Liver (tissue), 9 donors: ENCODE measurements around the gene EFHD1. TPM values are rescaled to one million over a fixed set of nuclear protein-coding genes. Genes with fewer than 3 reads are reported as not detected.
A peak's percentile ranks its signal among the peaks of the same experiment; 100 is the strongest.

Source experiments
- DNase-seq: peaks from one replicate; pipeline ENCODE4 v3.0.0-alpha.2; 2017; ENCODE audit warnings: low spot score
- H3K27ac ChIP-seq, 2 donors: one replicate each; pipeline ENCODE4 v1.7.0; 2013; ENCODE audit warnings: inconsistent platforms in 2 of 2, low read length in 2 of 2, control low read depth in 1 of 2, low read depth in 1 of 2, mild to moderate bottlenecking in 1 of 2
- H3K27me3 ChIP-seq, 4 donors: one replicate each; pipeline versions ENCODE4 v1.6.1 to v1.7.0; 2013; ENCODE audit warnings: low read length in 3 of 4, inconsistent platforms in 1 of 4, mild to moderate bottlenecking in 1 of 4, moderate library complexity in 1 of 4; ENCODE audit not compliant: control insufficient read depth in 4 of 4, insufficient read depth in 4 of 4
- H3K36me3 ChIP-seq, 4 donors: one replicate each; pipeline versions ENCODE4 v1.6.1 to v1.7.0; 2013; ENCODE audit warnings: low read length in 3 of 4, mild to moderate bottlenecking in 3 of 4, low read depth in 1 of 4, moderate library complexity in 1 of 4; ENCODE audit not compliant: control insufficient read depth in 4 of 4, insufficient read depth in 3 of 4
- H3K4me1 ChIP-seq, 4 donors: one replicate each; pipeline versions ENCODE4 v1.6.1 to v1.7.0; 2013; ENCODE audit warnings: low read length in 3 of 4, mild to moderate bottlenecking in 3 of 4, moderate library complexity in 1 of 4; ENCODE audit not compliant: control insufficient read depth in 4 of 4, insufficient read depth in 4 of 4
- H3K4me3 ChIP-seq, 3 donors: one replicate each; pipeline versions ENCODE4 v1.6.1 to v1.7.0; 2013; ENCODE audit warnings: low read length in 3 of 3, control low read depth in 1 of 3, low read depth in 1 of 3, mild to moderate bottlenecking in 1 of 3
- H3K9ac ChIP-seq, 2 donors: one replicate each; pipeline ENCODE4 v1.7.0; 2013; ENCODE audit warnings: low read length in 2 of 2, mild to moderate bottlenecking in 2 of 2, moderate library complexity in 2 of 2, control low read depth in 1 of 2, low read depth in 1 of 2
- H3K9me3 ChIP-seq, 4 donors: one replicate each; pipeline versions ENCODE4 v1.6.1 to v1.7.0; 2013; ENCODE audit warnings: low read length in 3 of 4; ENCODE audit not compliant: control insufficient read depth in 4 of 4
- ATF3 ChIP-seq: IDR thresholded peaks from 2 replicates; pipeline ENCODE4 v1.6.1; 2016; ENCODE audit warnings: antibody characterized with exemption
- EGR1 ChIP-seq, 2 donors: IDR thresholded peaks; 2 replicates each; pipeline ENCODE4 v1.6.1; 2016 to 2018; ENCODE audit warnings: antibody characterized with exemption in 2 of 2, low read depth in 2 of 2
- FOXA1 ChIP-seq: IDR thresholded peaks from 2 replicates; pipeline ENCODE4 v1.6.1; 2016; ENCODE audit warnings: antibody characterized with exemption
- GABPA ChIP-seq, 2 donors: IDR thresholded peaks in 1 of 2; conservative IDR thresholded peaks in 1 of 2; 2 replicates each; pipeline ENCODE4 v1.6.1; 2016; ENCODE audit warnings: antibody characterized with exemption in 2 of 2, mild to moderate bottlenecking in 1 of 2, moderate library complexity in 1 of 2
- HNF4A ChIP-seq, 2 donors: conservative IDR thresholded peaks; 2 replicates each; pipeline ENCODE4 v1.6.1; 2016; ENCODE audit warnings: antibody characterized with exemption in 2 of 2, mild to moderate bottlenecking in 2 of 2
- HNF4G ChIP-seq: IDR thresholded peaks from 2 replicates; pipeline ENCODE4 v1.6.1; 2016; ENCODE audit warnings: antibody characterized with exemption
- MAX ChIP-seq: IDR thresholded peaks from 2 replicates; pipeline ENCODE4 v1.6.1; 2016; ENCODE audit warnings: antibody characterized with exemption
- NR2F2 ChIP-seq: IDR thresholded peaks from 2 replicates; pipeline ENCODE4 v1.6.1; 2016; ENCODE audit warnings: antibody characterized with exemption
- RAD21 ChIP-seq, 2 donors: IDR thresholded peaks; 2 replicates each; pipeline ENCODE4 v1.6.1; 2016; ENCODE audit warnings: antibody characterized with exemption in 2 of 2, mild to moderate bottlenecking in 2 of 2
- RXRA ChIP-seq, 2 donors: IDR thresholded peaks; 2 replicates each; pipeline ENCODE4 v1.6.1; 2017 to 2018; ENCODE audit warnings: antibody characterized with exemption in 2 of 2, mild to moderate bottlenecking in 1 of 2
- SP1 ChIP-seq: IDR thresholded peaks from 2 replicates; pipeline ENCODE4 v1.6.1; 2018; ENCODE audit warnings: antibody characterized with exemption, mild to moderate bottlenecking
- TAF1 ChIP-seq: conservative IDR thresholded peaks from 2 replicates; pipeline ENCODE4 v1.6.1; 2016; ENCODE audit warnings: antibody characterized with exemption, mild to moderate bottlenecking
- YY1 ChIP-seq: IDR thresholded peaks from 2 replicates; pipeline ENCODE4 v1.6.1; 2016; ENCODE audit warnings: antibody characterized with exemption, mild to moderate bottlenecking
- ZBTB33 ChIP-seq: IDR thresholded peaks from 2 replicates; pipeline ENCODE4 v1.6.1; 2016; ENCODE audit warnings: antibody characterized with exemption
- WGBS: extraction: QIAGEN DNeasy Blood & Tissue Kit; methylation state at CpG from one replicate; pipeline ENCODE4 v1.1.7; 2013; 5-methylcytosine and 5-hydroxymethylcytosine counted together
- polyA plus RNA-seq, 2 donors: library from polyadenylated mRNA; stranded (reverse) in 1 of 2; unstranded in 1 of 2; fragments of 200-250 nt in 1 of 2; fragments of >200 nt in 1 of 2; fragmentation: Nextera tagmentation in 1 of 2; extraction: Ambion mirVana in 1 of 2; gene quantifications; one replicate each; pipeline versions ENCODE4 v1.2.1 to v1.2.3, GENCODE V29; 2013 to 2015
- total RNA-seq, 2 donors: library from RNA; depleted of rRNA; stranded (reverse); fragments of >200 nt; gene quantifications; one replicate each; pipeline ENCODE4 v1.2.3, GENCODE V29; 2014
- donor health status: healthy.
- donor health status: healthy.
- donor health status: healthy.
- donor health status: healthy.
- donor health status: healthy.

EFHD1 gene
- total and polyA plus RNA-seq, 4 donors = 3.3 to 28.5 (median 10.3) TPM

GRCh38 chr2:232635820-232636219, 2.4 kb downstream of the EFHD1 start:
- Histone ChIP-seq H3K9ac (no peak overlapping the region), H3K9me3 (no peaks in the 10 kb centered on the region), H3K27ac (no peak overlapping the region), H3K4me1 (peaks cover 0 to 21% (median 8%) of the 10 kb centered on the region in 4 donors), H3K27me3 (no peaks in the 10 kb centered on the region), H3K36me3 (no peaks in the 10 kb centered on the region), H3K4me3 (no peak overlapping the region)
- 74% methylated on average over 4 of the region's 4 CpGs for WGBS
- TF ChIP-seq FOXA1 = no peak
- no peak for TF ChIP-seq ATF3
- no peak for TF ChIP-seq TAF1
- TF ChIP-seq RAD21 (IDR thresholded peaks at IDR 0.05) = no peak
- TF ChIP-seq ZBTB33 = no peak
- TF ChIP-seq SP1 = no peak
- no peak for TF ChIP-seq EGR1 (IDR thresholded peaks at IDR 0.05; ENCODE audit: low read depth in 2 of 2)
- TF ChIP-seq GABPA (IDR thresholded peaks at IDR 0.05 in 1 of 2, conservative IDR thresholded peaks at IDR 0.05 in 1 of 2) = no peak
- TF ChIP-seq RXRA (IDR thresholded peaks at IDR 0.05) = no peak
- TF ChIP-seq NR2F2 = no peak
- TF ChIP-seq HNF4A (conservative IDR thresholded peaks at IDR 0.05) = no peak
- TF ChIP-seq HNF4G = no peak
- no peak for DNase-seq

- Histone ChIP-seq H3K36me3 (no peaks in the 10 kb centered on the region), H3K27ac (peak overlapping the region in 1 of 2 donors; percentile 55), H3K4me1 (peaks cover 0 to 20% (median 8%) of the 10 kb centered on the region in 4 donors), H3K4me3 (peak overlapping the region in 2 of 3 donors; percentile 9 to 24), H3K9me3 (no peaks in the 10 kb centered on the region), H3K9ac (no peak overlapping the region), H3K27me3 (no peaks in the 10 kb centered on the region)
- 56% methylated on average over 16 of the region's 16 CpGs for WGBS
- no peak for DNase-seq
- no peak for TF ChIP-seq NR2F2
- TF ChIP-seq RAD21 (IDR thresholded peaks at IDR 0.05) = no peak
- peak in 1 of 2 donors; percentile 74 for TF ChIP-seq RXRA (IDR thresholded peaks at IDR 0.05)
- TF ChIP-seq SP1 = no peak
- TF ChIP-seq GABPA (IDR thresholded peaks at IDR 0.05 in 1 of 2, conservative IDR thresholded peaks at IDR 0.05 in 1 of 2) = peak in 1 of 2 donors; percentile 71
- peak; percentile 91 for TF ChIP-seq MAX
- peak; percentile 43 for TF ChIP-seq YY1
- peak; percentile 50 to 79 for TF ChIP-seq HNF4A (conservative IDR thresholded peaks at IDR 0.05)
- TF ChIP-seq FOXA1 = no peak
- TF ChIP-seq TAF1 = no peak
- peak in 1 of 2 donors; percentile 89 for TF ChIP-seq EGR1 (IDR thresholded peaks at IDR 0.05; ENCODE audit: low read depth in 2 of 2)
Observed at GRCh38 chr2:232636788-232637420, 3.5 kb downstream of the EFHD1 start.

GRCh38 chr2:232637866-232638583, 4.6 kb downstream of the EFHD1 start:
- Histone ChIP-seq H3K27ac (no peak overlapping the region), H3K27me3 (no peaks in the 10 kb centered on the region), H3K9ac (no peak overlapping the region), H3K36me3 (no peaks in the 10 kb centered on the region), H3K9me3 (no peaks in the 10 kb centered on the region), H3K4me1 (peaks cover 0 to 12% (median 5%) of the 10 kb centered on the region in 4 donors), H3K4me3 (no peak overlapping the region)
- WGBS = 82% methylated on average over 11 of the region's 11 CpGs
- DNase-seq = no peak
- no peak for TF ChIP-seq NR2F2
